Stimulated activated CD8-positive, alpha-beta memory T cell treated with anti-CD3 and anti-CD28 coated beads, Interleukin-2, amount 100 ng/mL, for 48 hours (primary cell): Measurements from ENCODE around the gene A4GALT.

Experiments used
- DNase-seq, 2 donors: peaks; one replicate each; pipeline ENCODE4 v3.0.0-alpha.2; 2020; ENCODE audit warnings: low read depth in 2 of 2

A4GALT gene

DNA sequence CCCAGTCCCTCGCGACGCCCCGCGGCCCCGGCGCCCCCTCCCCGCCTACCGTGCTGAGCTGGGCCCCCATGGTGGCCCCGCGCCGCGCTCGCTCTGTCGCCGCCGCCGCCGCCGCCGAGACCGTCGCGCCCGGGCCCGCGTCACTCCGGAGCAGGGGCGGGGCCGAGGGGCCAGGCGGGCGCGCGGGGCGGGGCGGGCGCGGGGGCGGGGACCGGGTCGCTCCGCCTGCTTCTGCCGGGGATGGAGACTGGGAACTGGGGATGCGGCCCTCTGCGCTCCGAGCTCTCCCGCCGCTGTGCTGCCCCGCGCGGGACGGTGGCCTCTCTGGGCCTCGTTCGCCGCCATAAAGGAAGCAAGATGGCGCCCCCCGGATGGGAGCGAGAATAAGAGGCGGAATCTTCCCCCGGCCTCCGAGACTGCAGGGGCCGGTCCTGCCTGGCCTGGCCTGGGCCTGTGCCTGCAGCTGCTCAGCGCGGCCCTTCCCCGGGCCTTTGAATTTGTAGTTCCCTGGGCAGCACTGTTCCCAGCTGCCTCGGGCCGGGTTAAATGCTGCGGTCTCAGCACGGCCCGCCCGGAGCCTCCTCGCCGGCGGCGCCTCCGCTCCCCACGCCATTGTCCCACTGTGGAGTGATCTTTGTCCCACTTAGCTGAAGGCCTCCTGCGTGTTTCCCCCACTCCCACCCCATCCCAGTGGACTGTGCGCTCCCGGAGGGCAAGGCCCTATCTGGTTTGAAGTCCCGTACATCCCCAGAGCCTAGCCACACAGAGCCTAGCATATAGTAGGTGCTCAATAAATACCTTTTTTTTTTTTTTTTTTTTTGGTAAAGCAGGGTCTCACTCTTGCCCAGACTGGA is 71.2 kb downstream of the A4GALT start, which contains the start of gene CYB5R3:
Gene CYB5R3 (minus strand): TSS at position 147 of the 854 bp plus-strand sequence. CDS start 77 bp downstream, at position 70.
- DNase-seq, result peak; percentile 76 to 80

DNA sequence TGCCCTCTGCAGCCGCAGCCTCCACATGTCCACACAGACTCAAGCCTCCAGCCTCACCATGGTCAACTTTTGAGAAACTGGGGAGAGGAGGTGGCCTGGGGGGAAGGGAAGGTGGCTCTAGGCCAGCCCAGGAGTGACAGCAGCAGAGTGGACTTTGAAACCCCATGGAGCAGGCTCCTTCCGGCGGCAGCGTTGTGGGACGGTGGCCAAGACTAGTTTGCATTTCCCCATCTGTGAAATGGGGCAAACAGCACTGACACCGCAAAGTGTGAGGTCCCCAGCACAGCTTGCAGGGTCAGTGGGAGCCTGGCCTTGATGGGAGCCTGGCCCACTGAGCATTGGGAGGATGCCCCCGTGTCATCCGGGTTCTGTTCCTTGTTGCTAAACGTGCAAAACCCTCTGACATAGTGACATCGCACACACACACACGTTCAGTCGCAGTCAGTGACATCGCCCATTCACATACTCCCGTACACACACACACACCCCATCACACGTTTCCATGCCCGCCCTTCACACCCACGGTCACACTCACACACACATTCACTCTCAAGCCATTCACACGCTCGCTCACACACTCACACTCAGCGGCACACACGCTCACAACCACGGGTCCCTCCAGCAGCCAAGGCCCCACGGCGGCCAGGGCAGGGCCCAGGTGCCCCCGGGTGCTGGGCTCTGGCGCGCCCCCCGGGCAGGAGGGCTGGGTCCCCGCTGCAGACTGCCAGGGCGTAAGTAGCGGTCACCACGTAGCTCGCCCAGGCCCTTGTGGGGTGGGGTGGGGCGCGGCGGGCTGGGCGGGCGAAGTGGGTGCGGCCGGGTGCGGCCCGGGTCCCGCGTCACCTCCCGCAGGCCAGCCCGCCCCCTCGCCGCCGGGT is 72.1 kb downstream of the A4GALT start:
- DNase-seq, result no peak

DNA sequence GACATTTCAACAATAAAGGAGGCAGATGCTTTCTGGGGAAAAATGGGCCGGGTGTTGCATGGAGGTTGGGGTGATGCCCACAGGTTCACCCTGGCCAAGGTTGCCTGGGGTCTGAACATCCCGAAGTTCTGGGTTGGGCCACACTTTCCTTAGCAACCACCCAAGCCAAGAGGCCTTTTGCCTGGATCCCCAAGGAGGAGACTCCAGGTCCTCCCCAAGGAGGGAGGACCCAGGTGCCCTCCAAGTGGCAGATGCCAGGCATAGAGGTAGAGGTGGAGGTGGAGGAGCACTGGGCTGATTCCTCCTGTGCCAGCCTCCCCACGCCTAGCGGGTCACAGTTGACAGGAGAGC is 72.7 kb downstream of the A4GALT start:
- DNase-seq, result no peak

DNA sequence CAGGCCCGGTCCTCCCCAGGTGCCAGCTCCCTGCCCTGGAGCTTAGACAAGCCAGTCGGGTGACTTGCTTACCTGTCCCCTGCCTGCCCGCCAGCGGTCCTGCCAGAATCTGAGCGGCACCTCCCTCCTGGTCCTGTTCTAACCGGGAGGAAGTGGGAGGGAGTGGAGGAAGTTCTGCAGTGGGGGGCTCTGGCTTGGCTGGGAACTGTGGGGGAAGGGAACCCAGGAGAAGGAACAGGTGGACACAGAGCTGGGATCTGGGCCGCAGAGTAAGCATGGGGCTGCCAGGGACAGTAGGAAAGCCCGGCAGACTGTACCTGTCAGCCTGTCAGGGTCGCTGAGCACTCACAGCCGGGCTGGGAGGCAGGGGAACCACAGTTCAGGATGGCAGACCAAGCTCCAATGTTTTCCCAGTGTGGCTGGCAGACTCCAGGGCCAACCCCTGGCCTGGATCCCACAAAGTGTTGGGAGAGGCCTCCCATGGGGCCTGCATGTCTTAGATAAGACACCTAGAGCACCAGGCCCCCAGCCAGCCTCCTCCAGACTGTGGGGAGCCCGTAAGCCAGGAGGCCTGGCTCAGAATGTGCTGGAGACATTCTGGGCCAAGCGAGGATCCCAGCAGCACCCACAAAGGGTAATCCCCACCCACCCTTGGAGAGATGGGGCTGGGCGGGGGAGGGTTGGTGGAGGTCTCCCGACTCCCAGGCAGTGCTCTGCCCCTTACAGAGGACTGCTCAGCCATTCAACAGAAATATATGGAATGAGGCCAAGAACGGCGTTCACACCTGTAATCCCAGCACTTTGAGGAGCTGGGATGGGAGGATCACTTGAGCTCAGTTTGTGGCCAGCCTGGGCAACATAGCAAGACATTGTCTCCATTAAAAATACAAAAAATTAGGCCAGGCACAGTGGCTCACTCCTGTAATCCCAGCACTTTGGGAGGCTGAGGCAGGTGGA is 73.8 kb downstream of the A4GALT start:
- no peak for DNase-seq

DNA sequence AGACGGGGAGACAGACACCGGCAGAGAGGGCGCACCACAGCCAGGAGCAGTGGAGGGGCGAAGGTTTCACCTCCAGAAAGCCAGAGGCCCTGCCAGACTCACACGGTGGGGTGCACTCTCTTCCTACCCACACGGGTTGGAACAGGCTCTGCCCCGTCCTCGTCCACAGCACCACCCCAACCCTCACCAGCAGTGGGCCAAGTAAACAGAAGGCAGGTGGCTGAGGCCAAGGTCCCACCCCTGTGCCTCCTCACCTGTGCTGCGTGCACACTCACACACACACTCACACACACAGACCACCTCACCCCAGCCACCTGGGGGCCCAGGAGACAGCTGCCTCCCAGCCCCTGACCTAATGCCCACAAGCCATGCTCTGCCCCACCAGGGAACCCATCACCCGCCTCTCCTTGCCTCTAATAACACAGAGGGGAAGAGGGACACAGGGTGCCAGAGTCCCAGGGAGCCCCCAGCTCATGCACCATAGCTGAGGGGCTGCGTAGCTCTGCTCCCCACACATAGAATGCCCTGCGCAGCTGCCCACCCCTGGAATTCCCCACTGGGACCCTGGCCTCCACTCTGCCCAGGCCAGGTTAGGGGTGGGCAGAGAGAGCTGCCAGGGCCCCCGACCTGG is 74.6 kb downstream of the A4GALT start:
- DNase-seq, result no peak

DNA sequence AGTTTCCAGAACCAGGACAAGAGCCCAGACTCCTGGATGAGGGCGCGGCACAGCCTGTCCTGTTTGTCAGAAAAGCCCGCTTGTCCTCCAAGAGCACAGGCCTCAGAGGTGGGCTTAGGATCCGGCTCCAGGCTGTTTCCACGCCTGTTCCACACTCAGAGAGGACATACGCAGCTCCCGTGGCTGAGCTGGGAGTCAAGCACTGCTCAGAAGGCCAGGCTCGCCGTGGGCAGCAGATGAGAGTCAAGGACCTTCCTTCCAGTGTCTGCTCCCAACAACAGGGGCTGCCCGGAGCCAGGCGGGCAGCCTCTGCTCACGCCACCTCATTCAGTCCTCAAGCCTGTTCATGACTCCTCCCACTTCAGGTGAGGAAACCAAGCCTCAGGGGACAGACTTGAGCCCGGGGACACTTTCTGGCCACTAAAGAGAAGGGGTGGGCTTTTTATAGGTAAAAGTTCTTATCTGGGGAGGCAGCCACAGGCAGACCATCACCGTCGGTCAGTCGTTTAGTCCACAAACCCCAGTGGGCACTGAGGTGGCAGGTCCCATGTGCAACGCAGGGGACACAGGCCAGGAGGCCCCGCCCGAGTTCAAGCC is 75.2 kb downstream of the A4GALT start:
- no peak for DNase-seq

DNA sequence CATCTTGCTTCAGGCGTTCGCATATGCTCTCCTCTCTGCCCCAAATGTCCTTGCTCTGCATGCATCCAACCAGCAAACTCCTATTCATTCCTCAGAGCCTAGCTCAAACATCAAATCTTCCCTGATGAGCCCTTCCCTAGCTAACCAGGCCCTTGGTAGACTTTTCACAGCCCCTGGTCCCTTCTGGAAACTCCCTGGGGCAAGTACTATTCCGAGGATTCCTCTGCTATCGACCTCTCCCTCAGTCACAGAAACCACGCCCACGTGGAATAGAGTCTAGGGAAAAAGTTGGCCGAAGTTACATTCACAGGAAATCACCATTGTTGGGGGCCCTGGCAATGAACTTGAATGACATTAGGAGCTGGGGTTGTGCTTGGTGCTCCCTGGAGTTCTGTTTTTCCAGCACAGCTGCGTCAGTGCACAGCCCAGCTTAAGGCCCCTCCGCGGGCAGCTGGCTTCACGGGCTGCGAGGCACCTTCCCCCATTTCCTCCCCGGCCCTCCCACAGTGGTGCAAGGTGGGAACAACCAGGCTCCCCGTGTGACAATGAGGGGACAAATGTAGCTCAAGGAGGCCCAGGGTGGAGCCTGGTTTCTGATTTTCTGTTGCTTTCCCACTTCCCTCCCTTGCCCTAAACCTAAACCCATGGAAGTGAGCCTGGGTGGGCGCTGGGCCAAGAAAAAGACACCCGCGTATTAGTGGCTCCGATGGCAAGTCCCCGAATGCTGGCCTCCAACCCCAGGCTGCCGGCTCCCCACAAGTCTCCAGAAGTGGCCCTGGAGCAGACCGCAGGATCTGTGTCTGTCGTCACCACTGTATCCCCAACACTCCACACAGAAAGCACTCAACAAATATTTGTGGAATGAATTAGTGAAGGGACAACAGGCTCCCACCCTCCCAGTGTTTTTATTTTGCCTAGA is 76.0 kb downstream of the A4GALT start:
- DNase-seq, result no peak

DNA sequence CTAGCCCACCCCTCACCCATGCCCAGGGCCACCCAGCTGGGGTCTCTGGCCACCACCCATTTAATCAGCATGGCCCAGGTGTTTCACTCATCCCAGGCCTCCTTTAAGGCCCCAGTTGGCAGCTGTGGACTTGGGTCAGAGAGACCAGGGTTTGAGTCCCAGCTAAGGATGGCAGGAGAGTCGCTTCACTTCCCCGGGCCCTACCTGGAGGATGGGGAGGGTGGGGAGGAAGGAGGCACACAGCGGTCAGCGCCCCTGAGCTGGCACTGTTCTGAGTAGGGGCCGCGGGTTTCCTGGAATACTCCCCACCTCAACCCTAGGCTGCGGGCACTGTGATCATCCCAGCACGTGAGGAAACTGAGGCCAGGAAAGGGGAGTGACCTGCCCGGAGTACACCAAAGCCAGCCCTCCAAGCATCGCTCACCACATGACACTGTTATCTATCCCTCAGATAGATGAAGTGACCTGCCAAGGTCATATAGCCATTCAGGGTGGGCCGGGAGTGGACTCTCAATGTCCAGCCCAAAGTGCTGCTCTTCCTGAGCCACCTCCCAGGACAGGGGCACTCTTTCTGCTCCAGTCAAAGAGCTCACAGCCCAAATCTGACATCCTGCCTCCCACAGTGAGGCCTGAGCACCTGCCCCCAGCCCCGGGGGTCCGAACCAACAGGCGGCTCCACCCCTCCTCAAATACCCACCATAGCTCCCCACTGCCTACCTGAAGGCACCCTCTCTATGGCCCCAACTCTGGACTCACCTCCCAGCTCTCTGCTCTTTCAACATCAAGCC is 76.8 kb downstream of the A4GALT start:
- no peak for DNase-seq

DNA sequence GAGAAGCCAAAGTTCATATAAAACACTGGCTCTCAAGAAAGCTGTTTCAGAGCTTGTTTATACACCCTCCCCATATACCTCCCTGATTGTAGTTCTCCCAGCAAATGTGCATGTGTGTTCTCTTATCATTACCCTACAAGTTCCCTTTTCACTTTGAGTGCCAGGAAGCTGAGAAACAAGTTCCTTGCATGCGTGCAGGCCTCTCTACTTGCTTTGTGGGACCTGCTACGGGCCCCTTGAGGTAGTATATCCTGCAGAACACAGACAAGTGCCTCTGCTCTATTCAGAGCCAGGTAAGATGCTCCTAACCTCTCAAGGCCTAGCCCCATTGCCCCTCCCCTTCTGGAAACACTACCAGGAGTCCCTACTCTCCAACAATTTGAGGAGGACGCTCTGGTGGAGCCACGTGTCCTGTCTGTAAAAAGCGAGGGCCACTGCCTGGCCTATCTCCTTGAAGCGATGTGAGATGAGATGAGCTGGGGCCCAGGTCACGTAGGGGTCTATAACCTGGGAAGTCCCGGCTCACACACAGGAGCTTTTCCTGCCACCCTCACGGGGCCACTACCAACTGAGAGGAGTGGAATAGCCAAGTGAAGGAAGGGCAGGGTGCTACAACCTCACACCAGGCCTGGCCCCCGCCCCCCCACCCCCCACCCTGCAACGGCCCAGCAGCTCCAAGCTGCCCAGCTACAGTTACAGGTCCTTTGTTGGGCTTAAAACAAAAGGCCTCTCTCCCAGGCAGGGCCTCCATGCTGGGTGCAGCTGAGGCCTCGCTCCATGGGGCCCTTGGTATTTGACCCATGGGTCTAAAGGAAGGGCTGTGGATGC is 77.7 kb downstream of the A4GALT start:
- no peak for DNase-seq
